Dermis microvascular lymphatic vessel endothelial cell (primary cell): ENCODE results near the gene ELOVL6. TPM values are rescaled to one million over a fixed set of nuclear protein-coding genes. Genes with fewer than 3 reads are reported as not detected.
"Not testable (repeated sequence)": the region's sequence is repeated elsewhere in the genome, so short reads cannot be mapped to it uniquely, and the experiment has no call there.

Experiments
- DNase-seq, 2 donors: peaks; one replicate each; pipeline versions ENCODE4 v3.0.0 to v3.0.0-alpha.2; 2010; ENCODE audit warnings: low read depth in 2 of 2
- total RNA-seq: library from RNA; depleted of rRNA; stranded (reverse); fragments of >200 nt; gene quantifications from 2 replicates; pipeline ENCODE4 v1.2.1, GENCODE V29; 2014

Gene ELOVL6
- total RNA-seq, 1 donor from 2014 or later: 3.5 TPM

- DNase-seq: not testable (repeated sequence)
Measured at GRCh38 chr4:110076828-110077227, 121.6 kb downstream of the ELOVL6 start.

GRCh38 chr4:110075891-110076290 is 122.5 kb downstream of the ELOVL6 start:
- no peak for DNase-seq

- no peak for DNase-seq
Measured at GRCh38 chr4:110075083-110075738, 123.2 kb downstream of the ELOVL6 start.

- DNase-seq: no peak
Measured at GRCh38 chr4:110074570-110074969, 123.8 kb downstream of the ELOVL6 start.

GRCh38 chr4:110073053-110073845 is 125.2 kb downstream of the ELOVL6 start:
- no peak for DNase-seq

GRCh38 chr4:110071466-110071865 is 126.9 kb downstream of the ELOVL6 start:
- no peak for DNase-seq

GRCh38 chr4:110068248-110068647 is 130.2 kb downstream of the ELOVL6 start:
- DNase-seq: no peak

- DNase-seq: no peak
Measured at GRCh38 chr4:110064934-110065333, 133.5 kb downstream of the ELOVL6 start.

- no peak for DNase-seq
Measured at GRCh38 chr4:110064295-110064694, 134.1 kb downstream of the ELOVL6 start.

GRCh38 chr4:110062166-110062565 is 136.2 kb downstream of the ELOVL6 start:
- DNase-seq: no peak

GRCh38 chr4:110061076-110061475 is 137.3 kb downstream of the ELOVL6 start:
- no peak for DNase-seq

- DNase-seq: peak in 1 of 2 donors; percentile 13
Measured at GRCh38 chr4:110059556-110060191, 138.7 kb downstream of the ELOVL6 start.

- DNase-seq: no peak
Measured at GRCh38 chr4:110058677-110059076, 139.7 kb downstream of the ELOVL6 start.

GRCh38 chr4:110055158-110055768 is 143.2 kb downstream of the ELOVL6 start:
- DNase-seq: peak in 1 of 2 donors; percentile 19

- peak; percentile 24 to 45 for DNase-seq
Measured at GRCh38 chr4:110049951-110050925, 148.2 kb downstream of the ELOVL6 start.

GRCh38 chr4:110046588-110047049 is 151.8 kb downstream of the ELOVL6 start:
- no peak for DNase-seq

GRCh38 chr4:110042545-110043517 is 155.6 kb downstream of the ELOVL6 start:
- no peak for DNase-seq

GRCh38 chr4:110041735-110042134 is 156.7 kb downstream of the ELOVL6 start:
- DNase-seq: no peak

GRCh38 chr4:110039164-110039563 is 159.3 kb downstream of the ELOVL6 start:
- not testable (repeated sequence) for DNase-seq

- no peak for DNase-seq
Measured at GRCh38 chr4:110034026-110034393, 164.4 kb downstream of the ELOVL6 start.
